HEK293 (cell line): Measurements from ENCODE around the gene SMCHD1.

Source experiments
- GLI2 ChIP-seq: fragments of 450-650 bp; formaldehyde crosslinking; IDR thresholded peaks from 2 replicates; pipeline ENCODE4; 2017; ENCODE audit warnings: missing biosample characterization, missing genetic modification characterization, low read depth, borderline replicate concordance
- GLIS1 ChIP-seq: fragments of 450-650 bp; formaldehyde crosslinking; IDR thresholded peaks from 2 replicates; pipeline ENCODE4 v1.5.1; 2016; ENCODE audit warnings: missing biosample characterization, missing genetic modification characterization
- KLF9 ChIP-seq: fragments of 450-650 bp; formaldehyde crosslinking; IDR thresholded peaks from 2 replicates; pipeline ENCODE4 v1.5.1; 2016; ENCODE audit warnings: missing biosample characterization, missing genetic modification characterization, low read depth
- MEIS1 ChIP-seq: sonication (generic); formaldehyde crosslinking; IDR thresholded peaks from 2 replicates; pipeline ENCODE4 v1.8.1; 2022; ENCODE audit warnings: missing genetic modification reagents, mild to moderate bottlenecking, borderline replicate concordance
- OSR2 ChIP-seq: fragments of 450-650 bp; formaldehyde crosslinking; IDR thresholded peaks from 2 replicates; pipeline ENCODE4 v1.5.1; 2016; ENCODE audit warnings: missing biosample characterization, missing genetic modification characterization
- PRDM1 ChIP-seq: fragments of 450-650 bp; formaldehyde crosslinking; IDR thresholded peaks from 2 replicates; pipeline ENCODE4; 2016; ENCODE audit warnings: missing biosample characterization, missing genetic modification characterization
- SCRT1 ChIP-seq: fragments of 450-650 bp; formaldehyde crosslinking; IDR thresholded peaks from 2 replicates; pipeline ENCODE4 v1.5.1; 2016; ENCODE audit warnings: missing biosample characterization, missing genetic modification characterization, borderline replicate concordance
- SETDB1 ChIP-seq: IDR thresholded peaks from one replicate; pipeline ENCODE4 v1.6.1; 2017; ENCODE audit warnings: mild to moderate bottlenecking, low read length, moderate library complexity, mixed read lengths; ENCODE audit not compliant: insufficient read length
- SP2 ChIP-seq: fragments of 450-650 bp; formaldehyde crosslinking; IDR thresholded peaks from 2 replicates; pipeline ENCODE4 v1.5.1; 2016; ENCODE audit warnings: missing biosample characterization, missing genetic modification characterization
- SP3 ChIP-seq: fragments of 450-650 bp; formaldehyde crosslinking; IDR thresholded peaks from 2 replicates; pipeline ENCODE4 v1.5.1; 2016; ENCODE audit warnings: missing biosample characterization, missing genetic modification characterization
- ZBTB8A ChIP-seq: fragments of 450-650 bp; formaldehyde crosslinking; IDR thresholded peaks from 2 replicates; pipeline ENCODE4 v1.5.1; 2016; ENCODE audit warnings: missing biosample characterization, missing genetic modification characterization
- ZNF133 ChIP-seq: fragments of 450-650 bp; formaldehyde crosslinking; IDR thresholded peaks from 2 replicates; pipeline ENCODE4 v1.5.1; 2016; ENCODE audit warnings: missing biosample characterization, missing genetic modification characterization
- ZNF174 ChIP-seq: fragments of 450-650 bp; formaldehyde crosslinking; IDR thresholded peaks from 2 replicates; pipeline ENCODE4 v1.5.0; 2017; ENCODE audit warnings: missing biosample characterization, mild to moderate bottlenecking, missing genetic modification characterization
- ZNF175 ChIP-seq: fragments of 450-650 bp; formaldehyde crosslinking; IDR thresholded peaks from 2 replicates; pipeline ENCODE4 v1.5.1; 2016; ENCODE audit warnings: missing biosample characterization, missing genetic modification characterization
- ZNF184 ChIP-seq: fragments of 450-650 bp; IDR thresholded peaks from 2 replicates; pipeline ENCODE4 v1.5.1; 2018; ENCODE audit warnings: missing biosample characterization, mild to moderate bottlenecking, missing genetic modification characterization
- ZNF214 ChIP-seq: fragments of 450-650 bp; formaldehyde crosslinking; IDR thresholded peaks from 2 replicates; pipeline ENCODE4 v1.5.1; 2017; ENCODE audit warnings: missing biosample characterization, mild to moderate bottlenecking, missing genetic modification characterization, borderline replicate concordance
- ZNF266 ChIP-seq: fragments of 450-650 bp; formaldehyde crosslinking; IDR thresholded peaks from 2 replicates; pipeline ENCODE4 v1.5.1; 2016; ENCODE audit warnings: missing biosample characterization, missing genetic modification characterization, low read depth
- ZNF274 ChIP-seq, 2 experiments: fragments of 200-500 bp in 1 of 2; fragments of 450-650 bp in 1 of 2; sonication (Bioruptor generic) in 1 of 2; formaldehyde crosslinking in 1 of 2; IDR thresholded peaks; 2 replicates each; pipeline versions ENCODE4 v1.5.1 to v1.6.1; 2014 to 2016; ENCODE audit warnings: borderline replicate concordance in 1 of 2, inconsistent platforms in 1 of 2, low read length in 1 of 2, missing biosample characterization in 1 of 2, missing genetic modification characterization in 1 of 2
- ZNF302 ChIP-seq: fragments of 450-650 bp; formaldehyde crosslinking; IDR thresholded peaks from 2 replicates; pipeline ENCODE4 v1.5.1; 2016; ENCODE audit warnings: missing biosample characterization, missing genetic modification characterization, low read depth
- ZNF335 ChIP-seq: fragments of 450-650 bp; formaldehyde crosslinking; conservative IDR thresholded peaks from 2 replicates; pipeline ENCODE4 v1.5.1; 2016; ENCODE audit warnings: missing biosample characterization, missing genetic modification characterization
- ZNF423 ChIP-seq: fragments of 450-650 bp; formaldehyde crosslinking; IDR thresholded peaks from 2 replicates; pipeline ENCODE4 v1.5.1; 2016; ENCODE audit warnings: missing biosample characterization, missing genetic modification characterization
- ZNF626 ChIP-seq: fragments of 450-650 bp; sonication (Bioruptor Pico); formaldehyde crosslinking; IDR thresholded peaks from 2 replicates; pipeline ENCODE4 v1.5.1; 2018; ENCODE audit warnings: missing biosample characterization, missing genetic modification characterization, inconsistent platforms
- ZNF664 ChIP-seq: fragments of 450-650 bp; formaldehyde crosslinking; IDR thresholded peaks from 2 replicates; pipeline ENCODE4 v1.5.1; 2016; ENCODE audit warnings: missing biosample characterization, missing genetic modification characterization
- ZNF791 ChIP-seq: fragments of 450-650 bp; formaldehyde crosslinking; IDR thresholded peaks from 2 replicates; pipeline ENCODE4 v1.5.1; 2016; ENCODE audit warnings: missing biosample characterization, missing genetic modification characterization
- TF ChIP-seq, protein P1 (sequence below): fragments of 450-650 bp; formaldehyde crosslinking; IDR thresholded peaks from 2 replicates; pipeline ENCODE4 v1.5.1; 2016; ENCODE audit warnings: missing biosample characterization, missing genetic modification characterization
- TF ChIP-seq, protein P2 (sequence below): fragments of 450-650 bp; formaldehyde crosslinking; IDR thresholded peaks from 2 replicates; pipeline ENCODE4 v1.5.1; 2016; ENCODE audit warnings: missing biosample characterization, missing genetic modification characterization
- TF ChIP-seq, protein P3 (sequence below): fragments of 450-650 bp; formaldehyde crosslinking; optimal IDR thresholded peaks from 2 replicates; pipeline ENCODE3; 2016; ENCODE audit warnings: missing biosample characterization, mild to moderate bottlenecking, missing genetic modification characterization
- TF ChIP-seq, protein P4 (sequence below): fragments of 450-650 bp; formaldehyde crosslinking; conservative IDR thresholded peaks from 2 replicates; pipeline ENCODE4 v1.5.1; 2016; ENCODE audit warnings: low read depth, missing biosample characterization, missing genetic modification characterization
- TF ChIP-seq, protein P5 (sequence below): fragments of 450-650 bp; formaldehyde crosslinking; IDR thresholded peaks from 2 replicates; pipeline ENCODE4 v1.5.1; 2016; ENCODE audit warnings: missing biosample characterization, missing genetic modification characterization, low read depth

Gene SMCHD1

DNA sequence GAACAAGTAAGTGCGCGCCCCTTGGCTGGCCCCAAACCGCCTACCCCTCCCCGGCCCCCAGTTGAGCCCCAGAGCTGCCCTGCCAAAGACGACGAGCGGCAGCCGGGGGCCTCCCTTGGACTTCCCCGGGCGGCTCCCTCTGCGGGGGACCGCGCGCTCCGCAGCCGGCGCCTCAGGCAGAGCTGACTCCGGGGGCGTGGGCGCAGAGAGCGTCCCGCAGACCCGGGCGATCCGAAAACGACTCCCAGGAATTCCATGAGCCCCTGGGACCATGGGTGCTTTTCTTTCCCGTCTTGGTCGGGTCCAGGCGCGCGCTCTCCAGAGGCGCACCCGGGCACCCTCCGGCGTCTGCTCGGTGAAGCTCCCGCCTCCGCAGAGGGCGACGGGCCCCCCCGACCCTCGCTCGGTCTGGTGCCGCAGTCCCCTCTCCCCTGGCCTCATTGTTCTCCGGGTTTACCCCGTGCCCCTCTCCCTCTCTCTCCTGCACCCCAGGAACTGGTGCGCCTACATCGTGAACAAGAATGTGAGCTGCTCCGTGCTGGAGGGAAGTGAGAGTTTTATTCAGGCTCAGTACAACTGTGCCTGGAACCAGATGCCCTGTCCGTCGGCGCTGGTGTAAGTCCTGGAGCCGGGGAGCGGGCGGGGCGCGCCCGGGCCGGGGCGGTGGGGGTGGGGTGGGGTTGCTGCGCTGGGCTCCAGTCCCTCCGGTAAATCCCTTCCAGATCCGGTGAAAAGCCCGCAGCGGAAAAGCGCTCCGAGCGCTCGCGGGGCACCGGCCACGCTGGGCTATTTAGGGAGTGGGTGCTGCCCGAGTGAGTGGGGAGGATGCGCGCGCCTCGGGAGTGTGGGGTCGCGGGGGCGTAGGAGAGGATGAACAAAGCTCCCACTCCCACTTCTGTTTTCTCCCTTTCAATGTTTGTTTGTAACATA, 192.1 kb downstream of the SMCHD1 start (continued):
- TF ChIP-seq, protein P1, sequence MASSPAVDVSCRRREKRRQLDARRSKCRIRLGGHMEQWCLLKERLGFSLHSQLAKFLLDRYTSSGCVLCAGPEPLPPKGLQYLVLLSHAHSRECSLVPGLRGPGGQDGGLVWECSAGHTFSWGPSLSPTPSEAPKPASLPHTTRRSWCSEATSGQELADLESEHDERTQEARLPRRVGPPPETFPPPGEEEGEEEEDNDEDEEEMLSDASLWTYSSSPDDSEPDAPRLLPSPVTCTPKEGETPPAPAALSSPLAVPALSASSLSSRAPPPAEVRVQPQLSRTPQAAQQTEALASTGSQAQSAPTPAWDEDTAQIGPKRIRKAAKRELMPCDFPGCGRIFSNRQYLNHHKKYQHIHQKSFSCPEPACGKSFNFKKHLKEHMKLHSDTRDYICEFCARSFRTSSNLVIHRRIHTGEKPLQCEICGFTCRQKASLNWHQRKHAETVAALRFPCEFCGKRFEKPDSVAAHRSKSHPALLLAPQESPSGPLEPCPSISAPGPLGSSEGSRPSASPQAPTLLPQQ (tag by site-specific recombination) = no peak
- TF ChIP-seq ZNF664 (no peak), KLF9 (peak; percentile 18; the same call in 1 of the 2 replicates), ZNF423 (peak; percentile 67; the same call in 1 of the 2 replicates), GLIS1 (peak; percentile 94), MEIS1 (no peak), GLI2 (tag by site-specific recombination) (no peak), ZNF335 (tag by site-specific recombination) (peak; percentile 92), PRDM1 (no peak), SP2 (no peak), SP3 (tag by site-specific recombination) (no peak), ZNF133 (tag by site-specific recombination) (no peak), ZNF791 (no peak), ZNF626 (tag by site-specific recombination) (no peak), ZNF184 (tag by site-specific recombination) (no peak), ZNF266 (tag by site-specific recombination) (no peak), ZNF175 (tag by site-specific recombination) (no peak), ZNF274 (IDR thresholded peaks at IDR 0.05; ENCODE audit: low read length) (no peak), ZNF274 (tag by site-specific recombination; IDR thresholded peaks at IDR 0.05; ENCODE audit: borderline replicate concordance) (no peak), SETDB1 (no peak), ZNF302 (tag by site-specific recombination) (no peak), ZBTB8A (0 out of 2 replicates have a peak, but pooled peaks have one; percentile 25), SCRT1 (tag by site-specific recombination) (no peak), ZNF214 (tag by site-specific recombination) (no peak), OSR2 (tag by site-specific recombination) (no peak), ZNF174 (tag by site-specific recombination) (no peak)
- TF ChIP-seq, protein P2, sequence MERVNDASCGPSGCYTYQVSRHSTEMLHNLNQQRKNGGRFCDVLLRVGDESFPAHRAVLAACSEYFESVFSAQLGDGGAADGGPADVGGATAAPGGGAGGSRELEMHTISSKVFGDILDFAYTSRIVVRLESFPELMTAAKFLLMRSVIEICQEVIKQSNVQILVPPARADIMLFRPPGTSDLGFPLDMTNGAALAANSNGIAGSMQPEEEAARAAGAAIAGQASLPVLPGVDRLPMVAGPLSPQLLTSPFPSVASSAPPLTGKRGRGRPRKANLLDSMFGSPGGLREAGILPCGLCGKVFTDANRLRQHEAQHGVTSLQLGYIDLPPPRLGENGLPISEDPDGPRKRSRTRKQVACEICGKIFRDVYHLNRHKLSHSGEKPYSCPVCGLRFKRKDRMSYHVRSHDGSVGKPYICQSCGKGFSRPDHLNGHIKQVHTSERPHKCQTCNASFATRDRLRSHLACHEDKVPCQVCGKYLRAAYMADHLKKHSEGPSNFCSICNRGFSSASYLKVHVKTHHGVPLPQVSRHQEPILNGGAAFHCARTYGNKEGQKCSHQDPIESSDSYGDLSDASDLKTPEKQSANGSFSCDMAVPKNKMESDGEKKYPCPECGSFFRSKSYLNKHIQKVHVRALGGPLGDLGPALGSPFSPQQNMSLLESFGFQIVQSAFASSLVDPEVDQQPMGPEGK = peak; percentile 65; the same call in 1 of the 2 replicates
- TF ChIP-seq, protein P3, sequence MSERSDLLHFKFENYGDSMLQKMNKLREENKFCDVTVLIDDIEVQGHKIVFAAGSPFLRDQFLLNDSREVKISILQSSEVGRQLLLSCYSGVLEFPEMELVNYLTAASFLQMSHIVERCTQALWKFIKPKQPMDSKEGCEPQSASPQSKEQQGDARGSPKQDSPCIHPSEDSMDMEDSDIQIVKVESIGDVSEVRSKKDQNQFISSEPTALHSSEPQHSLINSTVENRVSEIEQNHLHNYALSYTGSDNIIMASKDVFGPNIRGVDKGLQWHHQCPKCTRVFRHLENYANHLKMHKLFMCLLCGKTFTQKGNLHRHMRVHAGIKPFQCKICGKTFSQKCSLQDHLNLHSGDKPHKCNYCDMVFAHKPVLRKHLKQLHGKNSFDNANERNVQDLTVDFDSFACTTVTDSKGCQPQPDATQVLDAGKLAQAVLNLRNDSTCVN (tag by site-specific recombination) = peak; percentile 56
- TF ChIP-seq, protein P4, sequence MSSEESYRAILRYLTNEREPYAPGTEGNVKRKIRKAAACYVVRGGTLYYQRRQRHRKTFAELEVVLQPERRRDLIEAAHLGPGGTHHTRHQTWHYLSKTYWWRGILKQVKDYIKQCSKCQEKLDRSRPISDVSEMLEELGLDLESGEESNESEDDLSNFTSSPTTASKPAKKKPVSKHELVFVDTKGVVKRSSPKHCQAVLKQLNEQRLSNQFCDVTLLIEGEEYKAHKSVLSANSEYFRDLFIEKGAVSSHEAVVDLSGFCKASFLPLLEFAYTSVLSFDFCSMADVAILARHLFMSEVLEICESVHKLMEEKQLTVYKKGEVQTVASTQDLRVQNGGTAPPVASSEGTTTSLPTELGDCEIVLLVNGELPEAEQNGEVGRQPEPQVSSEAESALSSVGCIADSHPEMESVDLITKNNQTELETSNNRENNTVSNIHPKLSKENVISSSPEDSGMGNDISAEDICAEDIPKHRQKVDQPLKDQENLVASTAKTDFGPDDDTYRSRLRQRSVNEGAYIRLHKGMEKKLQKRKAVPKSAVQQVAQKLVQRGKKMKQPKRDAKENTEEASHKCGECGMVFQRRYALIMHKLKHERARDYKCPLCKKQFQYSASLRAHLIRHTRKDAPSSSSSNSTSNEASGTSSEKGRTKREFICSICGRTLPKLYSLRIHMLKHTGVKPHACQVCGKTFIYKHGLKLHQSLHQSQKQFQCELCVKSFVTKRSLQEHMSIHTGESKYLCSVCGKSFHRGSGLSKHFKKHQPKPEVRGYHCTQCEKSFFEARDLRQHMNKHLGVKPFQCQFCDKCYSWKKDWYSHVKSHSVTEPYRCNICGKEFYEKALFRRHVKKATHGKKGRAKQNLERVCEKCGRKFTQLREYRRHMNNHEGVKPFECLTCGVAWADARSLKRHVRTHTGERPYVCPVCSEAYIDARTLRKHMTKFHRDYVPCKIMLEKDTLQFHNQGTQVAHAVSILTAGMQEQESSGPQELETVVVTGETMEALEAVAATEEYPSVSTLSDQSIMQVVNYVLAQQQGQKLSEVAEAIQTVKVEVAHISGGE = no peak
- TF ChIP-seq, protein P5, sequence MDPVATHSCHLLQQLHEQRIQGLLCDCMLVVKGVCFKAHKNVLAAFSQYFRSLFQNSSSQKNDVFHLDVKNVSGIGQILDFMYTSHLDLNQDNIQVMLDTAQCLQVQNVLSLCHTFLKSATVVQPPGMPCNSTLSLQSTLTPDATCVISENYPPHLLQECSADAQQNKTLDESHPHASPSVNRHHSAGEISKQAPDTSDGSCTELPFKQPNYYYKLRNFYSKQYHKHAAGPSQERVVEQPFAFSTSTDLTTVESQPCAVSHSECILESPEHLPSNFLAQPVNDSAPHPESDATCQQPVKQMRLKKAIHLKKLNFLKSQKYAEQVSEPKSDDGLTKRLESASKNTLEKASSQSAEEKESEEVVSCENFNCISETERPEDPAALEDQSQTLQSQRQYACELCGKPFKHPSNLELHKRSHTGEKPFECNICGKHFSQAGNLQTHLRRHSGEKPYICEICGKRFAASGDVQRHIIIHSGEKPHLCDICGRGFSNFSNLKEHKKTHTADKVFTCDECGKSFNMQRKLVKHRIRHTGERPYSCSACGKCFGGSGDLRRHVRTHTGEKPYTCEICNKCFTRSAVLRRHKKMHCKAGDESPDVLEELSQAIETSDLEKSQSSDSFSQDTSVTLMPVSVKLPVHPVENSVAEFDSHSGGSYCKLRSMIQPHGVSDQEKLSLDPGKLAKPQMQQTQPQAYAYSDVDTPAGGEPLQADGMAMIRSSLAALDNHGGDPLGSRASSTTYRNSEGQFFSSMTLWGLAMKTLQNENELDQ (tag by site-specific recombination) = no peak
